Endothelial cell of umbilical vein (primary cell): ENCODE results near the gene SYNE3. TPM values are rescaled to one million over a fixed set of nuclear protein-coding genes. Genes with fewer than 3 reads are reported as not detected.

Source experiments
- BruUV-seq: library from RNA; stranded (reverse); fragments of 400-500 nt; replicated peaks from 2 replicates; lab custom pipeline; 2021; lab: Mats Ljungman, UMichigan
- CTCF ChIA-PET: fragments of 300-600, 350-600 bp; sonication (Branson Sonifier 250); formaldehyde crosslinking; loops from one replicate; lab custom pipeline; 2021; ENCODE audit warnings: antibody characterized with exemption, inconsistent platforms; lab: Charles Lee
- POLR2A ChIA-PET: fragments of 300-600, 350-600 bp; sonication (Branson Sonifier 250); formaldehyde crosslinking; loops from one replicate; lab custom pipeline; 2021; ENCODE audit warnings: antibody characterized with exemption, inconsistent platforms; lab: Charles Lee
- DNase-seq: peaks from one replicate; pipeline ENCODE4 v3.0.0-alpha.2; 2011; ENCODE audit warnings: low read depth, low spot score
- FAIRE-seq: peaks from 2 replicates; lab custom pipeline; 2011; peaks lifted over from hg19 to GRCh38; lab: Jason Lieb, UNC
- H2AFZ ChIP-seq: 2 replicates; pipeline ENCODE4 v1.6.0; 2012; ENCODE audit warnings: low read depth, low read length, control low read depth, inconsistent platforms
- H3K27ac ChIP-seq: 2 replicates; pipeline ENCODE4 v1.5.1; 2011; ENCODE audit warnings: low read depth, mild to moderate bottlenecking, control low read depth, low read length, moderate library complexity; ENCODE audit not compliant: insufficient read depth
- H3K27me3 ChIP-seq, 2 experiments: 2 replicates each; pipeline versions ENCODE4 v1.6.0 to v1.6.1; 2011; ENCODE audit warnings: low read length in 2 of 2, mixed read lengths in 1 of 2; ENCODE audit not compliant: control insufficient read depth in 2 of 2, insufficient read depth in 2 of 2
- H3K36me3 ChIP-seq, 2 experiments: 2 replicates in 1 of 2; 3 replicates in 1 of 2; pipeline ENCODE4 v1.5.1; 2011; ENCODE audit warnings: low read length in 2 of 2, mild to moderate bottlenecking in 1 of 2, moderate library complexity in 1 of 2; ENCODE audit not compliant: control insufficient read depth in 2 of 2, insufficient read depth in 2 of 2; ENCODE audit errors: extremely low read depth in 1 of 2
- H3K4me1 ChIP-seq: 3 replicates; pipeline ENCODE4 v1.5.1; 2011; ENCODE audit warnings: mild to moderate bottlenecking, low read length; ENCODE audit not compliant: control insufficient read depth, insufficient read depth; ENCODE audit errors: extremely low read depth
- H3K4me2 ChIP-seq: 2 replicates; pipeline ENCODE4 v1.6.1; 2011; ENCODE audit warnings: low read length, control low read depth, mixed read lengths; ENCODE audit not compliant: insufficient read depth
- H3K4me3 ChIP-seq, 3 experiments: fragments of 200-600 bp in 1 of 3; sonication (generic), shearing (Covaris generic) in 1 of 3; replicated peaks in 1 of 3; 2 replicates each; pipeline ENCODE4 v1.5.1; 2011 to 2016; ENCODE audit warnings: control low read depth in 3 of 3, low read length in 3 of 3, mild to moderate bottlenecking in 2 of 3, inconsistent platforms in 1 of 3, low read depth in 1 of 3, moderate library complexity in 1 of 3; ENCODE audit not compliant: insufficient read depth in 1 of 3
- H3K79me2 ChIP-seq: 2 replicates; pipeline ENCODE4 v1.6.0; 2012; ENCODE audit warnings: low read length, inconsistent platforms; ENCODE audit not compliant: control insufficient read depth, insufficient read depth
- H3K9ac ChIP-seq: replicated peaks from 2 replicates; pipeline ENCODE3; 2011; ENCODE audit warnings: low read length, control low read depth; ENCODE audit not compliant: insufficient read depth; ENCODE audit errors: extremely low read depth
- H3K9me1 ChIP-seq: replicated peaks from 3 replicates; pipeline ENCODE4 v1.6.0; 2011; ENCODE audit warnings: mild to moderate bottlenecking, low read length; ENCODE audit not compliant: control insufficient read depth, insufficient read depth; ENCODE audit errors: extremely low read depth
- H3K9me3 ChIP-seq: replicated peaks from 2 replicates; pipeline ENCODE4 v1.5.1; 2012; ENCODE audit warnings: low read length, inconsistent platforms; ENCODE audit not compliant: control insufficient read depth, insufficient read depth
- H4K20me1 ChIP-seq: replicated peaks from 2 replicates; pipeline ENCODE3; 2011; ENCODE audit warnings: mild to moderate bottlenecking, low read length; ENCODE audit not compliant: control insufficient read depth, insufficient read depth; ENCODE audit errors: extremely low read depth
- CTCF ChIP-seq, 2 donors: IDR thresholded peaks; 1 replicate in 1 of 2; 2 replicates in 1 of 2; pipeline ENCODE4 v1.5.1; 2011; ENCODE audit warnings: low read length in 2 of 2, mild to moderate bottlenecking in 2 of 2, moderate library complexity in 2 of 2, control low read depth in 1 of 2, inconsistent platforms in 1 of 2, low read depth in 1 of 2; ENCODE audit not compliant: insufficient read depth in 1 of 2; ENCODE audit errors: extremely low read depth in 1 of 2
- EZH2 ChIP-seq: IDR thresholded peaks from 2 replicates; pipeline ENCODE4 v1.6.1; 2012; ENCODE audit warnings: borderline replicate concordance, low read depth, mild to moderate bottlenecking, moderate library complexity, low read length, inconsistent platforms; ENCODE audit not compliant: severe bottlenecking
- FOS ChIP-seq: IDR thresholded peaks from 2 replicates; pipeline ENCODE4 v1.6.1; 2011; ENCODE audit warnings: mild to moderate bottlenecking, low read length, moderate library complexity, borderline replicate concordance; ENCODE audit not compliant: insufficient read depth
- GATA2 ChIP-seq: IDR thresholded peaks from 2 replicates; pipeline ENCODE4 v1.7.0; 2011; ENCODE audit warnings: low read depth, mild to moderate bottlenecking, moderate library complexity, mixed read lengths, low read length; ENCODE audit not compliant: insufficient read length, insufficient read depth
- JUN ChIP-seq: IDR thresholded peaks from 2 replicates; pipeline ENCODE4 v1.6.1; 2011; ENCODE audit warnings: borderline replicate concordance, low read depth; ENCODE audit not compliant: insufficient read length, insufficient read depth
- MAX ChIP-seq: IDR thresholded peaks from 2 replicates; pipeline ENCODE4 v1.6.1; 2011; ENCODE audit not compliant: insufficient read depth, insufficient read length
- MYC ChIP-seq: IDR thresholded peaks from one replicate; pipeline ENCODE4 v1.6.1; 2011; ENCODE audit warnings: mild to moderate bottlenecking, low read depth, low read length
- POLR2A ChIP-seq: IDR thresholded peaks from 2 replicates; pipeline ENCODE4 v1.6.1; 2012; ENCODE audit warnings: low read depth, mild to moderate bottlenecking, control low read depth, low read length
- POLR2AphosphoS5 ChIP-seq: IDR thresholded peaks from 2 replicates; pipeline ENCODE4 v1.6.1; 2012; ENCODE audit warnings: low read depth, mild to moderate bottlenecking, control low read depth, low read length, moderate library complexity; ENCODE audit not compliant: insufficient read depth
- dilution Hi-C: fragments of 300-500 bp; cut with MboI; formaldehyde crosslinking; loops from one replicate; pipeline ENCODE4 v1.15.0; 2019; ENCODE audit warnings: low sequenced_read_pairs; ENCODE audit not compliant: extremely low pct_ligation_motif_present
- intact Hi-C: fragments of 100-400 bp; cut with micrococcal nuclease; formaldehyde crosslinking; loops from one replicate; pipeline ENCODE4 v1.10.0; 2022
- polyA plus RNA-seq, 4 experiments: library from polyadenylated mRNA; depleted of rRNA in 3 of 4; stranded (reverse) in 3 of 4; unstranded in 1 of 4; fragments of >200 nt; gene quantifications; 2 replicates each; pipeline versions ENCODE4 v1.2.1 to v1.2.3, GENCODE V29; 2011 to 2012; ENCODE audit warnings: missing spikeins in 1 of 4
- total RNA-seq: library from RNA; stranded (reverse); gene quantifications from 2 replicates; pipeline ENCODE4 v1.2.3, GENCODE V29; 2021

The SYNE3 gene
- total and polyA plus RNA-seq, 2 donors (not counting 3 experiments of a cell fraction or from before 2014, with no cell fraction given) = 3.0 to 18.8 TPM

- H3K4me2 ChIP-seq = no peak overlapping the region
- H3K4me3 ChIP-seq = no peak overlapping the region
- H3K9ac ChIP-seq = no peak overlapping the region
- POLR2A ChIA-PET = no interaction called here
- peaks cover 2% of the 10 kb centered on the region for H3K79me2 ChIP-seq
- no peak overlapping the region for H2AFZ ChIP-seq
- no peaks in the 10 kb centered on the region for H3K27me3 ChIP-seq
- H3K9me1 ChIP-seq = no peaks in the 10 kb centered on the region
- no TSS peak for BruUV-seq
- no peak for DNase-seq
- H3K4me1 ChIP-seq = peaks cover 1% of the 10 kb centered on the region
- intact Hi-C loops = no loop called here
- H3K36me3 ChIP-seq = peaks cover 2 to 5% of the 10 kb centered on the region in 2 experiments
- no peaks in the 10 kb centered on the region for H3K9me3 ChIP-seq
- TF ChIP-seq EZH2 (no peak), JUN (no peak), GATA2 (no peak), MAX (no peak), MYC (no peak), POLR2A (no peak), CTCF (IDR thresholded peaks at IDR 0.05; ENCODE audit: extremely low read depth in 1 of 2, insufficient read depth in 1 of 2, low read depth in 1 of 2, low read length in 2 of 2) (no peak), POLR2AphosphoS5 (no peak), FOS (no peak)
- FAIRE-seq = no peak
- no peaks in the 10 kb centered on the region for H4K20me1 ChIP-seq
- no peak overlapping the region for H3K27ac ChIP-seq
- CTCF ChIA-PET = interaction anchor here (1.0 to 1.6 kb wide), 3 partner anchors 35 to 49 kb away, joined by 4 to 5 read pairs (median 4); partner anchors contain the start of gene SYNE3
- dilution Hi-C loops = no loop called here
These were observed 38.8 kb downstream of the SYNE3 start for GRCh38 chr14:95477411-95478269.
